MM.1S (cell line): ENCODE data around the gene ARHGEF10L.

Experiments
- DNase-seq: peaks from one replicate; pipeline ENCODE4 v3.0.0-alpha.2; 2015
- H2AFZ ChIP-seq: fragments of 300-600 bp; sonication (generic); 2 replicates; pipeline ENCODE4 v1.6.0; 2016; ENCODE audit warnings: antibody characterized with exemption, low read length
- H3F3A ChIP-seq: fragments of 300-600 bp; sonication (generic); 2 replicates; pipeline ENCODE4 v1.6.1; 2016; ENCODE audit warnings: mild to moderate bottlenecking, antibody characterized with exemption, low read length, moderate library complexity, mixed read lengths; ENCODE audit not compliant: insufficient read depth
- H3K27ac ChIP-seq: fragments of 300-600 bp; sonication (generic); 2 replicates; pipeline ENCODE4 v1.5.1; 2016; ENCODE audit warnings: mild to moderate bottlenecking, low read length
- H3K27me3 ChIP-seq: fragments of 300-600 bp; sonication (generic); replicated peaks from 2 replicates; pipeline ENCODE4 v1.6.0; 2016; ENCODE audit warnings: low read length; ENCODE audit not compliant: insufficient read depth
- H3K36me3 ChIP-seq: fragments of 300-600 bp; sonication (generic); replicated peaks from 2 replicates; pipeline ENCODE4 v1.6.1; 2016; ENCODE audit warnings: mild to moderate bottlenecking, low read length, mixed read lengths; ENCODE audit not compliant: insufficient read depth
- H3K4me1 ChIP-seq: fragments of 300-600 bp; sonication (generic); 2 replicates; pipeline ENCODE4 v1.6.1; 2016; ENCODE audit warnings: low read length, mixed read lengths
- H3K4me2 ChIP-seq: fragments of 300-600 bp; sonication (generic); 2 replicates; pipeline ENCODE4 v1.6.0; 2016; ENCODE audit warnings: low read depth, low read length
- H3K4me3 ChIP-seq: fragments of 300-600 bp; sonication (generic); 2 replicates; pipeline ENCODE4 v1.5.1; 2016; ENCODE audit warnings: low read length, mixed read lengths
- H3K79me2 ChIP-seq: fragments of 300-600 bp; sonication (generic); 2 replicates; pipeline ENCODE4 v1.6.1; 2016; ENCODE audit warnings: mixed run types, low read length, mixed read lengths
- H3K9ac ChIP-seq: fragments of 300-600 bp; sonication (generic); 2 replicates; pipeline ENCODE4 v1.6.1; 2016; ENCODE audit warnings: low read length, mixed read lengths
- H3K9me2 ChIP-seq: fragments of 300-600 bp; sonication (generic); replicated peaks from 2 replicates; pipeline ENCODE4 v1.6.1; 2016; ENCODE audit warnings: mild to moderate bottlenecking, low read length, mixed read lengths; ENCODE audit not compliant: insufficient read depth
- H3K9me3 ChIP-seq: fragments of 300-600 bp; sonication (generic); replicated peaks from 2 replicates; pipeline ENCODE4 v1.6.1; 2016; ENCODE audit warnings: mild to moderate bottlenecking, low read length, mixed read lengths; ENCODE audit not compliant: insufficient read depth
- H4K20me1 ChIP-seq: fragments of 300-600 bp; sonication (generic); 2 replicates; pipeline ENCODE4 v1.6.1; 2016; ENCODE audit warnings: mild to moderate bottlenecking, low read length, moderate library complexity, mixed read lengths; ENCODE audit not compliant: insufficient read depth
- CTCF ChIP-seq: fragments of 300-600 bp; sonication (generic); IDR thresholded peaks from 2 replicates; pipeline ENCODE4 v1.5.1; 2016; ENCODE audit warnings: antibody characterized with exemption, low read length, mixed read lengths
- EZH2 ChIP-seq: fragments of 300-600 bp; sonication (generic); optimal IDR thresholded peaks from 2 replicates; pipeline ENCODE3; 2017; ENCODE audit warnings: low read depth, mild to moderate bottlenecking, antibody characterized with exemption, low read length, mixed read lengths
- EZH2phosphoT487 ChIP-seq: fragments of 300-600 bp; sonication (generic); IDR thresholded peaks from 2 replicates; pipeline ENCODE4 v1.6.1; 2018; ENCODE audit warnings: antibody characterized with exemption, low read length

Gene ARHGEF10L

GRCh38 chr1:17620448-17620847 lies 81.0 kb downstream of the ARHGEF10L start:
- no peak overlapping the region for H3K4me3 ChIP-seq
- peaks cover 94% of the 10 kb centered on the region for H3K27me3 ChIP-seq
- no peaks in the 10 kb centered on the region for H3K36me3 ChIP-seq
- DNase-seq = no peak
- H4K20me1 ChIP-seq = no peaks in the 10 kb centered on the region
- H2AFZ ChIP-seq = no peak overlapping the region
- H3K27ac ChIP-seq = no peak overlapping the region
- no peaks in the 10 kb centered on the region for H3K4me1 ChIP-seq
- H3K4me2 ChIP-seq = no peak overlapping the region
- H3K9me3 ChIP-seq = no peaks in the 10 kb centered on the region
- no peak for TF ChIP-seq EZH2
- no peak for TF ChIP-seq CTCF
- no peak for TF ChIP-seq EZH2phosphoT487
- H3K79me2 ChIP-seq = no peaks in the 10 kb centered on the region
- H3F3A ChIP-seq = no peaks in the 10 kb centered on the region
- H3K9ac ChIP-seq = no peak overlapping the region
- H3K9me2 ChIP-seq = no peaks in the 10 kb centered on the region

DNA sequence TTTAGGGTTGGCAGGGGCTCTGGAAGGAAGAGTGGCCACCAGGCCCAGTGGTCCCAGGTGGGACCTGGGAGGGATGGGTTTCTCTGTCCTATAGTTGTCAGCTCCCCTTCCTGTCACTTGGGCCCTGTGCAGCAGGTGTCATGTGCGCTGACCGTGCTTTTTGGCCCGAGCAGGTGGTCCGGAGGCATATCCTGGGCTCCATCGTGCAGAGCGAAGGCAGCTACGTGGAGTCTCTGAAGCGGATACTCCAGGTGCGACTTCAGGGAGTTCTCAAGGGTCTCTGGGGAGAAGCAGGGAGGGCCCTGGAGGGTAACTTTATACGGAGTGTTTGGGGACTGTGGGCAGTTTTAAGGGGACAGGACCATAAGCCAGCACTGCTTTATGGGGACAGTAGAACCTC lies 82.2 kb downstream of the ARHGEF10L start:
- DNase-seq = no peak
- Histone ChIP-seq H3K9me3 (no peaks in the 10 kb centered on the region), H3K79me2 (no peaks in the 10 kb centered on the region), H3K9me2 (no peaks in the 10 kb centered on the region), H3K27ac (no peak overlapping the region), H3K27me3 (peaks cover 93% of the 10 kb centered on the region), H3K36me3 (no peaks in the 10 kb centered on the region), H4K20me1 (no peaks in the 10 kb centered on the region), H3K4me1 (no peaks in the 10 kb centered on the region), H3K4me2 (no peak overlapping the region), H3K4me3 (no peak overlapping the region), H3F3A (no peaks in the 10 kb centered on the region), H3K9ac (no peak overlapping the region), H2AFZ (no peak overlapping the region)
- TF ChIP-seq CTCF (no peak), EZH2phosphoT487 (no peak), EZH2 (no peak)

DNA sequence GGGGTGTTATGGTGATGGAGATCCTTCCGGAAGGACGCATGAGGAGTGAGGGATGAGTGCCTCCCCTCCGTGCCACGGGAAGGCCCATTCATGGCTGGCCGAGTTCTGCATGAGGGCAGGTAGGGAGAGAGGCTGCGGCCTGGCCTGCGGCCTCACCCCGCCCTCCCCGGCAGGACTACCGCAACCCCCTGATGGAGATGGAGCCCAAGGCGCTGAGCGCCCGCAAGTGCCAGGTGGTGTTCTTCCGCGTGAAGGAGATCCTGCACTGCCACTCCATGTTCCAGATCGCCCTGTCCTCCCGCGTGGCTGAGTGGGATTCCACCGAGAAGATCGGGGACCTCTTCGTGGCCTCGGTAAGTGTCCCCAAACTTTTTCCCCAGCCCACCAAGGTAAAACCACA lies 83.3 kb downstream of the ARHGEF10L start:
- Histone ChIP-seq H3K9me3 (no peaks in the 10 kb centered on the region), H3K4me2 (no peak overlapping the region), H3K27me3 (peaks cover 88% of the 10 kb centered on the region), H3F3A (no peaks in the 10 kb centered on the region), H2AFZ (no peak overlapping the region), H3K9me2 (no peaks in the 10 kb centered on the region), H3K36me3 (no peaks in the 10 kb centered on the region), H3K9ac (no peak overlapping the region), H3K4me1 (no peaks in the 10 kb centered on the region), H3K79me2 (no peaks in the 10 kb centered on the region), H3K4me3 (no peak overlapping the region), H3K27ac (no peak overlapping the region), H4K20me1 (no peaks in the 10 kb centered on the region)
- DNase-seq = no peak
- TF ChIP-seq CTCF = no peak
- TF ChIP-seq EZH2phosphoT487 = no peak
- TF ChIP-seq EZH2 = no peak
